Body of pancreas (tissue), 4 donors: ENCODE results near the gene PTPRD. TPM values are rescaled to one million over a fixed set of nuclear protein-coding genes. Genes with fewer than 3 reads are reported as not detected.

Source experiments
- ATAC-seq: fragments of 150-250 bp; one replicate; pipeline ENCODE4 v1.9.1; 2016
- DNase-seq, 4 donors: peaks; one replicate each; pipeline ENCODE4 v3.0.0-alpha.2; 2019
- H3K27ac ChIP-seq, 4 donors: fragments of 200-600 bp; sonication (generic); 1 replicate in 3 of 4; 2 replicates in 1 of 4; pipeline versions ENCODE4 v1.5.1 to v1.6.1; 2016 to 2019; ENCODE audit warnings: mild to moderate bottlenecking in 1 of 4, mixed read lengths in 1 of 4, moderate library complexity in 1 of 4
- H3K27me3 ChIP-seq, 2 donors: fragments of 200-600 bp; sonication (generic); one replicate each; pipeline ENCODE4 v1.6.0; 2016; ENCODE audit warnings: mild to moderate bottlenecking in 1 of 2
- H3K36me3 ChIP-seq, 2 donors: fragments of 200-600 bp; sonication (generic); replicated peaks in 1 of 2; 2 replicates each; pipeline ENCODE4 v1.5.1; 2016; ENCODE audit warnings: low read depth in 2 of 2; ENCODE audit not compliant: insufficient read depth in 1 of 2
- H3K4me1 ChIP-seq: fragments of 200-600 bp; sonication (generic); one replicate; pipeline ENCODE4 v1.6.0; 2016
- H3K4me3 ChIP-seq, 2 donors: fragments of 200-600 bp; sonication (generic); 1 replicate in 1 of 2; 2 replicates in 1 of 2; pipeline ENCODE4 v1.5.1; 2016 to 2019
- H3K9me3 ChIP-seq, 3 donors: fragments of 200-600 bp; sonication (generic); 1 replicate in 2 of 3; 2 replicates in 1 of 3; pipeline ENCODE4 v1.5.1; 2016
- CTCF ChIP-seq, 7 experiments: fragments of 450-650 bp in 4 of 7; fragments of 200-600 bp in 3 of 7; sonication (generic) in 3 of 7; IDR thresholded peaks; one replicate each; pipeline ENCODE4 v1.5.1; 2016 to 2019; ENCODE audit warnings: antibody characterized with exemption in 7 of 7
- POLR2A ChIP-seq, 3 donors: fragments of 450-650 bp; IDR thresholded peaks; one replicate each; pipeline ENCODE4 v1.6.1; 2016; ENCODE audit warnings: antibody characterized with exemption in 3 of 3, mild to moderate bottlenecking in 2 of 3
- WGBS, 2 donors: methylation state at CpG; one replicate each; pipeline ENCODE4 v1.1.5; 2017; 5-methylcytosine and 5-hydroxymethylcytosine counted together
- intact Hi-C: fragments of 100-400 bp; cut with DNase I; formaldehyde crosslinking; loops from one replicate; pipeline ENCODE4 v1.15.1; 2023
- total RNA-seq, 2 donors: library from RNA; depleted of rRNA; stranded (reverse); fragments of >200 nt; gene quantifications; one replicate each; pipeline ENCODE4 v1.1.0, GENCODE V29; 2016

Gene PTPRD
- total RNA-seq, 2 donors from 2014 or later, result 4.3 to 4.9 TPM

DNA sequence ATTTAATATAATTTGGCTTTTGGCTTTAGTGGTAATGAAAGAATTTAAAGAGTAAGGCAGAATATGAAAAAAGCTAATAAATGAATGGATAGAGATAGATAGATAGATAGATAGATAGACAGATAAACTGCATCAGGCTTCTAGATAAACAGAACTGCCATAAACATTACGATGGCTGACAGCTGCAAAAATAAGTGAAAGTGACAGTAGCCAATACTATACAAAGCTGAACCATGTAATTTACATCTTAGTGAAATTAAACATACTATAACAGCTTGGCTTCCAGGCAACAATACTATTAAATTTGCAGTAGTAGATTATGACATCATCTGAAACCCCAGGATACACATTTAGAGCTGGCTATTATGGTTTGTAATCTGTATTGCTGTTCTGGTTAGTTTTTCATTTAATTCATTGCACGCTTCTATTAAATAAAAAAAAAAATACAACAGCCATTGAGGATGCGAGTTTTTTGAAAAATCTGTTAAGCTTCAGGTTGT is 1354.8 kb downstream of the PTPRD start:
- 41 to 61% methylated on average over 3 of the region's 3 CpGs for WGBS, 2 donors
- no peak overlapping the region for H3K27ac ChIP-seq
- no peaks in the 10 kb centered on the region for H3K4me1 ChIP-seq
- no peak overlapping the region for H3K4me3 ChIP-seq
- no peak for TF ChIP-seq CTCF (IDR thresholded peaks at IDR 0.05)
- TF ChIP-seq POLR2A (IDR thresholded peaks at IDR 0.05), result no peak
- H3K27me3 ChIP-seq, result no peaks in the 10 kb centered on the region
- no peaks in the 10 kb centered on the region for H3K9me3 ChIP-seq
- intact Hi-C loops, result no loop called here
- no peak for ATAC-seq
- no peak for DNase-seq
- no peaks in the 10 kb centered on the region for H3K36me3 ChIP-seq

DNA sequence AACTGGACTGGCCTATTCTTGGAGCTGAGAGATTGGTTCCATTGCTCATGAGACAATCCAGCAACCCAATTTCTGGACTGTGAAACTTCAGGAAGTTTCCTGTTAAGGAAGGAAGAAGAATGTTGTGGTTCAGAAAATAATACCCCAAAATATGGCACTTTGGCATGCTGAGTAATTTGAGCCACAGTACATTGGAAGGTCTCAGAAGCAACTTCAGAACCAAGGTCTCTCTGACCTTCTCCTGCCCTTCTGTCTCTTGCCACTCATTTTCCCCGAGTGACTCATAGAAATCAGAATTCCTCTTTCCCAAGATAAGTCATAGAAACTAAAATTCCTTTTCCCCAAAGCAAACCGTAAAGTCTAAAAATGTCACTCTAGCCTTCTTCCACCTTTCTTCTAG is 1366.1 kb downstream of the PTPRD start:
- no peaks in the 10 kb centered on the region for H3K4me1 ChIP-seq
- WGBS, 2 donors, result 35 to 52% methylated on average over 2 of the region's 2 CpGs
- no peaks in the 10 kb centered on the region for H3K9me3 ChIP-seq
- H3K27me3 ChIP-seq, result no peaks in the 10 kb centered on the region
- TF ChIP-seq POLR2A (IDR thresholded peaks at IDR 0.05) (no peak), CTCF (IDR thresholded peaks at IDR 0.05) (no peak)
- DNase-seq (no peak), ATAC-seq (no peak)
- H3K4me3 ChIP-seq, result no peak overlapping the region
- no peak overlapping the region for H3K27ac ChIP-seq
- no peaks in the 10 kb centered on the region for H3K36me3 ChIP-seq
- intact Hi-C loops, result no loop called here

DNA sequence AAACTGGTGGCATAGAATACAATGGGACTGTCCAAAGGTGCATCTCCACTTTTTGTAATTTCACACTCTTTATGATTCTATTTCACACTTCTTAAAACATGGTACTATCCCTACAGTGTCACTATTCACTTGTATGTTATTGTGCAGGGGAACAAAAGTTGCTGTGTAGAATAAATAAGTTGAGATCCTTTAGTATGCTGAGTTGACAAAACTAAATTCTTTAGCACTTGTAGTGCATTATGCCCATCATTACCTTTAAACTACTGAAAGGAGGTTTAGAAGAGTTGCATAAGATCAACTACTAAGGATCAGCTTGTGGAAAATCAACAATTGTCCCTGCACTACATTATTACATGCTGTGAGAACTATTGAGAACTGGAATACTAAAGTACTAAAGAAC is 1380.9 kb downstream of the PTPRD start:
- intact Hi-C loops, result no loop called here
- no peaks in the 10 kb centered on the region for H3K4me1 ChIP-seq
- H3K36me3 ChIP-seq, result no peaks in the 10 kb centered on the region
- DNase-seq (no peak), ATAC-seq (no peak)
- H3K27me3 ChIP-seq, result no peaks in the 10 kb centered on the region
- no peak for TF ChIP-seq CTCF (IDR thresholded peaks at IDR 0.05)
- no peaks in the 10 kb centered on the region for H3K9me3 ChIP-seq
- no peak overlapping the region for H3K4me3 ChIP-seq
- no peak overlapping the region for H3K27ac ChIP-seq

- no peaks in the 10 kb centered on the region for H3K36me3 ChIP-seq
- TF ChIP-seq POLR2A (IDR thresholded peaks at IDR 0.05) (no peak), CTCF (IDR thresholded peaks at IDR 0.05) (no peak)
- 65 to 66% methylated on average over 3 of the region's 3 CpGs for WGBS, 2 donors
- H3K9me3 ChIP-seq, result no peaks in the 10 kb centered on the region
- intact Hi-C loops, result no loop called here
- DNase-seq (no peak), ATAC-seq (no peak)
- H3K4me3 ChIP-seq, result no peak overlapping the region
- no peak overlapping the region for H3K27ac ChIP-seq
- no peaks in the 10 kb centered on the region for H3K4me1 ChIP-seq
- H3K27me3 ChIP-seq, result no peaks in the 10 kb centered on the region
These were observed 1383.5 kb downstream of the PTPRD start for GRCh38 chr9:9229269-9229668.

GRCh38 chr9:9223175-9223574 is 1389.6 kb downstream of the PTPRD start:
- TF ChIP-seq POLR2A (IDR thresholded peaks at IDR 0.05) (no peak), CTCF (IDR thresholded peaks at IDR 0.05) (no peak)

More at GRCh38 chr9:9223175-9223574, 1389.6 kb downstream of the PTPRD start:
- ATAC-seq (no peak), DNase-seq (no peak)
- Histone ChIP-seq H3K27me3 (no peaks in the 10 kb centered on the region), H3K9me3 (no peaks in the 10 kb centered on the region), H3K4me3 (no peak overlapping the region), H3K36me3 (no peaks in the 10 kb centered on the region), H3K4me1 (no peaks in the 10 kb centered on the region), H3K27ac (no peak overlapping the region)
- intact Hi-C loops, result no loop called here
